Uterus (tissue), 2 donors: Measurements from ENCODE around the gene SPATA20.

Experiments
- POLR2A ChIP-seq, 2 donors: fragments of 450-650 bp; IDR thresholded peaks; one replicate each; pipeline ENCODE4 v1.6.1; 2016; ENCODE audit warnings: antibody characterized with exemption in 2 of 2, mild to moderate bottlenecking in 1 of 2, moderate library complexity in 1 of 2
- TF ChIP-seq, protein P1 (sequence below), 4 experiments: fragments of 200-600 bp in 2 of 4; fragments of 450-650 bp in 2 of 4; sonication (generic) in 2 of 4; IDR thresholded peaks; one replicate each; pipeline ENCODE4 v1.5.1; 2016 to 2019; ENCODE audit warnings: antibody characterized with exemption in 4 of 4, mild to moderate bottlenecking in 2 of 4, moderate library complexity in 1 of 4

DNA sequence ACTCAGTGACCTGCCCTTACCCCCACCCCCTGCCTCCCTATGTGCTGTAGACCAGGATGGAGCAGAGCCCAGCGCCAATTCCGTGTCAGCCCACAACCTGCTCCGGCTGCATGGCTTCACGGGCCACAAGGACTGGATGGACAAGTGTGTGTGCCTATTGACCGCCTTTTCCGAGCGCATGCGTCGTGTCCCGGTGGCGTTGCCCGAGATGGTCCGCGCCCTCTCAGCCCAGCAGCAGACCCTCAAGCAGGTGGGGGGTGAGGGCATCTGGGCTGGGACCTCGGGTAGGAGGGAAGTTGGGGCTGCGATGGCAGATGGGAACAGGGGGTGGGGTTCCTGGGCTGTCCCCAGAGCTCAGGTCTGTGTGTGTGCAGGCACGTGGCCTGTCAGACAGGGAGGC lies 7.2 kb downstream of the SPATA20 start:
- no peak for TF ChIP-seq POLR2A (IDR thresholded peaks at IDR 0.05)
- TF ChIP-seq, protein P1, sequence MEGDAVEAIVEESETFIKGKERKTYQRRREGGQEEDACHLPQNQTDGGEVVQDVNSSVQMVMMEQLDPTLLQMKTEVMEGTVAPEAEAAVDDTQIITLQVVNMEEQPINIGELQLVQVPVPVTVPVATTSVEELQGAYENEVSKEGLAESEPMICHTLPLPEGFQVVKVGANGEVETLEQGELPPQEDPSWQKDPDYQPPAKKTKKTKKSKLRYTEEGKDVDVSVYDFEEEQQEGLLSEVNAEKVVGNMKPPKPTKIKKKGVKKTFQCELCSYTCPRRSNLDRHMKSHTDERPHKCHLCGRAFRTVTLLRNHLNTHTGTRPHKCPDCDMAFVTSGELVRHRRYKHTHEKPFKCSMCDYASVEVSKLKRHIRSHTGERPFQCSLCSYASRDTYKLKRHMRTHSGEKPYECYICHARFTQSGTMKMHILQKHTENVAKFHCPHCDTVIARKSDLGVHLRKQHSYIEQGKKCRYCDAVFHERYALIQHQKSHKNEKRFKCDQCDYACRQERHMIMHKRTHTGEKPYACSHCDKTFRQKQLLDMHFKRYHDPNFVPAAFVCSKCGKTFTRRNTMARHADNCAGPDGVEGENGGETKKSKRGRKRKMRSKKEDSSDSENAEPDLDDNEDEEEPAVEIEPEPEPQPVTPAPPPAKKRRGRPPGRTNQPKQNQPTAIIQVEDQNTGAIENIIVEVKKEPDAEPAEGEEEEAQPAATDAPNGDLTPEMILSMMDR (IDR thresholded peaks at IDR 0.05) = no peak
